Lung microvascular endothelial cell (primary cell): ENCODE measurements around the gene TBX1. TPM values are rescaled to one million over a fixed set of nuclear protein-coding genes. Genes with fewer than 3 reads are reported as not detected.
A peak's percentile ranks its signal among the peaks of the same experiment; 100 is the strongest.
"Not testable (repeated sequence)": the region's sequence is repeated elsewhere in the genome, so short reads cannot be mapped to it uniquely, and the experiment has no call there.

Experiments
- DNase-seq, 2 donors: peaks; one replicate each; pipeline versions ENCODE4 v3.0.0 to v3.0.0-alpha.2; 2010; ENCODE audit warnings: low read depth in 2 of 2
- total RNA-seq: library from RNA; depleted of rRNA; stranded (reverse); fragments of >200 nt; gene quantifications from 2 replicates; pipeline ENCODE4 v1.2.1, GENCODE V29; 2014

Gene TBX1
- total RNA-seq, 1 donor from 2014 or later, result 74.2 TPM

GRCh38 chr22:19723232-19723982 is 37.2 kb upstream of the TBX1 start, which contains the start of gene GP1BB:
TSS of gene GP1BB (plus strand) at chr22:19723539. CDS start at chr22:19723570, 31 bp downstream.
- DNase-seq, result peak; percentile 41 to 90

DNA sequence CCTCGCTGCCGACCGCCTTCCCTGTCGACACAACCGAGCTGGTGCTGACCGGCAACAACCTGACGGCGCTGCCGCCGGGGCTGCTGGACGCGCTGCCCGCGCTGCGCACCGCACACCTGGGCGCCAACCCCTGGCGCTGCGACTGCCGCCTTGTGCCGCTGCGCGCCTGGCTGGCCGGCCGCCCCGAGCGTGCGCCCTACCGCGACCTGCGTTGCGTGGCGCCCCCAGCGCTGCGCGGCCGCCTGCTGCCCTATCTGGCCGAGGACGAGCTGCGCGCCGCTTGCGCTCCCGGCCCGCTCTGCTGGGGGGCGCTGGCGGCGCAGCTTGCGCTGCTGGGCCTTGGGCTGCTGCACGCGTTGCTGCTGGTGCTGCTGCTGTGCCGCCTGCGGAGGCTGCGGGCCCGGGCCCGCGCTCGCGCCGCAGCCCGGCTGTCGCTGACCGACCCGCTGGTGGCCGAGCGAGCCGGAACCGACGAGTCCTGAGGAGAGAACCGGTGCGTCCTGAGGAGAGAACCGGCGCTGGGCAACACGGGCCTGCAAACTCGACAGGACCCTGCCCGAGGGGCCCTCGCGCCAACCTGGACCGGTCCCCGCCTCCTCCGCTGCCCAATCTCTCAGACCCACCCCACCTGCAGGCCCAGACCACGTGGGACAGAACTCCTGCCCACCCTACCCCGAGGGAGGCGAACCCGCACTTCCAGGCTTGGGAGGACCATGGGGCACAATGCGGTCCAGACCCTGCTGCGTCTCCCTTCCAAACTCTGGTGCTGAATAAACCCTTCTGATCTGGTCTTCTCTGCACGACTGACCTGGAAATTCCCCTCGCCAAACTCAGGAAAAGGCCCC is 36.4 kb upstream of the TBX1 start:
- DNase-seq, result peak; percentile 73 to 86

DNA sequence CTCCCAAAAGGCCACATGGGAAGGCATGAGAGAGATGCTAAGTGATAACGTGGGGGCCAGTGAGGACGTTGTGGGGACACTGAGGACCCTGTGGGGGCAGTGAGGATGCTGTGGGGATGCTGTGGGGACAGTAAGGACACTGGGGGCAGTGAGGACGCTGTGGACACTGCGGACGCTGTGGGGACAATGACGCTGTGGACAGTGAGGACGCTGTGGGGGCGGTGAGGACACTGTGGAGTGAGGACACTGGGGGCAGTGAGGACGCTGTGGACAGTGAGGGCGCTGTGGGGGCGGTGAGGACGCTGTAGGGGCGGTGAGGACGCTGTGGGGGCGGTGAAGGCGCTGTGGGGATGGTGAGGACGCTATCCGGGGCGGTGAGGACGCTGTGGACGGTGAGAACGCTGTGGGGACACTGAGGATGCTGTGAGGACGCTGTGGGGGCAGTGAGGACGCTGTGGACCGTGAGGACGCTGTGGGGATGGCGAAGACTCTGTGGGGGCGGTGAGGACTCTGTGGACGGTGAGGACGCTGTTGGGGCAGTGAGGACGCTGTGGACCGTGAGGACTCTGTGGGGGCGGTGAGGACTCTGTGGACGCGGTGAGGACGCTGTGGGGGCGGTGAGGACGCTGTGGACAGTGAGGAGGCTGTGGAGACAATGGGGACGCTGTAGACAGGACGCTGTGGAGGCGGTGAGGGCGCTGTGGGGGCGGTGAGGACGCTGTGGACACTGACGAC is 35.5 kb upstream of the TBX1 start:
- DNase-seq, result no peak

GRCh38 chr22:19726064-19726788 is 34.4 kb upstream of the TBX1 start:
- DNase-seq, result not testable (repeated sequence)

DNA sequence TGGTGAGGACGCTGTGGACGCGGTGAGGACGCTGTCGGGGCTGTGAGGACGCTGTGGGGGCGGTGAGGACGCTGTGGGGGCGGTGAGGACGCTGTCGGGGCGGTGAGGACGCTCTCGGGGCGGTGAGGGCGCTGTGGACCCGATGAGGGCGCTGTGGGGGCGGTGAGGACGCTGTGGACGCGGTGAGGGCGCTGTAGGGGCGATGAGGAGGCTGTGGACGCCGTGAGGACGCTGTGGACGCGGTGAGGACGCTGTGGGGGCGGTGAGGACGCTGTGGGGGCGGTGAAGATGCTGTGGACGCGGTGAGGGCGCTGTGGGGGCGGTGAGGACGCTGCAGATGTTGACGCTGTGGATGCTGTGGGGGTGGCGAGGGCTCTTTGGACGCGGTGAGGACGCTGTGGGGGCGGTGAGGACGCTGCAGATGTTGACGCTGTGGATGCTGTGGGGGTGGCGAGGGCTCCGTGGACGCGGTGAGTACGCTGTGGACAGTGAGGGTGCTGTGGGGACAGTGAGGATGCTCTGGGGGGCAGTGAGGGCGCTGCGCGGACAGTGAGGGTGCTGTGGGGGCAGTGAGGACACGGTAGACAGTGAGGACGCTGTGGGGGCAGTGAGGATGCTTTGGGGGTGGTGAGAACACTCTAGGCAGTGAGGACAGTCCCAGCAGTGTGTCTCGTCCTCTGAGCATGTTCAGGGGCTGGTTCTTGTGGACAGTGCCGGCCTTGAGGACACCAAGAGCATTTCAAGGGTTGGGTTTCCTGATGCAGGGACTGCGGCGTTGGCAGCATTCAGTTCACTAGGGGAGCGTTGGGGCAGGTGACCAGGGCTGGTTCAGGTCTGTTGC is 33.0 kb upstream of the TBX1 start:
- no peak for DNase-seq

DNA sequence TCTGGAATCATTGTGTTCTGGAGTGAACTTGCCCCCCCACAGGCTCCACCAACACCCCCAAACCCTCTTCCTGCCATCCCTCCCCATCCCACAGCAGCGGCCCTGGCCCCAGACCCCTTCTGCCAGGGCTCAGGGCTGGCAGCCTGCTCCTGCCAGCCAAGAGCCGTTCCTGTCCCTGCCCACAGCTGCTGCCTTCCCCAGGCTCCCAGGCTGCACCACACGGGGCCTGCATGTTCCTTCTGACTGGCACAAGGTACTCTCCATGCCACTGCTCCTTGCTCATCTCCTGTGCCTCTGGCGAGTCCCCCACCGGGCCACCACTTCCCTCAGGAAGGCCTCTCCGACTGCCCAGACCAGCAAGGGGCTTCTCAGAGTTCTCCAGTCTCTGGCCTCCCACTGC is 32.3 kb upstream of the TBX1 start:
- no peak for DNase-seq

DNA sequence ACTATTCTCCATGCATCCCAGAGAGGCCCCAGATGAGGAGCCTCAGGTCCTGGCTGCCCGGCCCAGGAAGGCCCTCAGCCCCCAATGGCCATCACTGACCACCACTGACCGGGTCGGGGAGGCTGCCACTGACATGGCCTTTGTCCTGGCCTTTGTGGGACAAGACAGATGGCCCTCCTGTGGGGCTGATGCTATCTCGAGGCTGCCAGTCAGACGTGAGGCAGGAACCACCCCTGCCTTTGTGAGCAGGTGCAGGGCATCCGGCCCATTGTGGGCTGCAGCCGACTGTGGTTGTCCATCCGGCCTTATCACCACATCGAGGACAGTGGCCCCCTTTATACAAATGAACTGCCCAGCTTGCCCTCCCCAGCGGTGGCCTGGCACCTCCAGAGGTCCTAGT is 31.7 kb upstream of the TBX1 start:
- DNase-seq, result no peak

- no peak for DNase-seq
These were observed 31.1 kb upstream of the TBX1 start for GRCh38 chr22:19729507-19729906.

GRCh38 chr22:19730198-19730597 is 30.4 kb upstream of the TBX1 start:
- DNase-seq, result no peak

- peak; percentile 72 to 87 for DNase-seq
These were observed 29.8 kb upstream of the TBX1 start for GRCh38 chr22:19730655-19731360.

GRCh38 chr22:19731361-19732135 is 29.0 kb upstream of the TBX1 start:
- DNase-seq, result no peak

DNA sequence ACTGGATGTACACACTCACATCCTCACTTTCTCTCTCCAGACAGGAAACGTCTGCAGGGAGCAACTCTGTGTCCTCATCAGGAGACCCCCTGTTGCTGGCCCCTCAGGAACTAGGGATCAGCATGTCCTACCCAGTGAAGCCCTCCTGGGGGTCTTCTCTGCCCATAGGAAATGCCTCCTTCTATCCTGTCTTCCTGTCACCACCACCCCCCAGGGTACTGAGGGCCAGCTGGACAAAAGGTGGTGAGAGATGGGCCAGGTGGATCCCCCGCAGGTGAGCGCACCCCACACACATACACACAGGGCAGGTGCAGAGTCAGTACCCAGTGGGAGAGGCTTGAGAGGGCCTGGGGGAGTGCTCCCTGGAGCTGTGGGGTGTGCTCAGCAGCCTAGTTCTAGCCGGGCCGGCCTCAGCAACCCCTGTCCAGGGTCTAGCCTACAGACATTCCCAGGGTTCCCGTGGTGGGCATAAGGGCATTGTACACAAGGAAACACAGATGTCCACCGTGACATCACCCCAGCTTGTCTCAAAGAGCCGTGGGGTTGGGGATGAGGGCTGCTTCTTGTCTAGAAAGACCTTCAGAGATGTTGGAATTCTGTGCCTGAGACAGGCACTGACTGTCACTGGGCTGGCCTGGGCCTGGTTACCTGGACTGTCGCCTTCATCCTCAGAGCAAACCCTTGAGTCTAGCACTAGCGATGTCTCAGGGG is 28.0 kb upstream of the TBX1 start:
- no peak for DNase-seq

- DNase-seq, result no peak
These were observed 26.8 kb upstream of the TBX1 start for GRCh38 chr22:19733755-19734154.

- DNase-seq, result no peak
These were observed 26.4 kb upstream of the TBX1 start for GRCh38 chr22:19734163-19734562.

DNA sequence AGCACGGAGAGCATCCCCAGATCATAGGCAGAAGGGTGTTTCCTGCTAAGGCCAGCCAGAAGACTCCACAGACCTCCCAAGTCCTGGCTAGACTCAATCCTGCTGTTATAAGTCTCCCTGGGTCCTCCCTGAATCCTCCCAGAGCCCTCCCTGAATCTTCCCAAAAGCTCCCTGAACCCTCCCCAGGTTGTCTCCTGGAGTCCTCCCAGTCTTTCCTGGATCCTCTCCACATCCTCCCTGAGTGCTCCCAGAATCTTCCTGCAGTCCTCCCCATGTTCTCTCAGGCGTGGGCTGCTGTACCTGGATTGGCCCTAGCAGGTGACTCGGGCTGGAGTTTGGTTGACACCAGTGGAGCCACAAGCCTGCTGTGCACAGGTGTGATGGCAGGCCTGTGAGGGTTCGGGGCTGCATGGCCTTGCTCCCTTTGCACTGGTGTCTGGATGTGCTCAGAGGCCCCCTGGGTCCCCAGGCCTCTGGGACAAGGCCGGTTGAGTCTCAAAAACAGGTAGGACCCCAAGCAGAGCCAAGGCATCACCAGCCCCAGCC is 25.7 kb upstream of the TBX1 start:
- DNase-seq, result no peak

DNA sequence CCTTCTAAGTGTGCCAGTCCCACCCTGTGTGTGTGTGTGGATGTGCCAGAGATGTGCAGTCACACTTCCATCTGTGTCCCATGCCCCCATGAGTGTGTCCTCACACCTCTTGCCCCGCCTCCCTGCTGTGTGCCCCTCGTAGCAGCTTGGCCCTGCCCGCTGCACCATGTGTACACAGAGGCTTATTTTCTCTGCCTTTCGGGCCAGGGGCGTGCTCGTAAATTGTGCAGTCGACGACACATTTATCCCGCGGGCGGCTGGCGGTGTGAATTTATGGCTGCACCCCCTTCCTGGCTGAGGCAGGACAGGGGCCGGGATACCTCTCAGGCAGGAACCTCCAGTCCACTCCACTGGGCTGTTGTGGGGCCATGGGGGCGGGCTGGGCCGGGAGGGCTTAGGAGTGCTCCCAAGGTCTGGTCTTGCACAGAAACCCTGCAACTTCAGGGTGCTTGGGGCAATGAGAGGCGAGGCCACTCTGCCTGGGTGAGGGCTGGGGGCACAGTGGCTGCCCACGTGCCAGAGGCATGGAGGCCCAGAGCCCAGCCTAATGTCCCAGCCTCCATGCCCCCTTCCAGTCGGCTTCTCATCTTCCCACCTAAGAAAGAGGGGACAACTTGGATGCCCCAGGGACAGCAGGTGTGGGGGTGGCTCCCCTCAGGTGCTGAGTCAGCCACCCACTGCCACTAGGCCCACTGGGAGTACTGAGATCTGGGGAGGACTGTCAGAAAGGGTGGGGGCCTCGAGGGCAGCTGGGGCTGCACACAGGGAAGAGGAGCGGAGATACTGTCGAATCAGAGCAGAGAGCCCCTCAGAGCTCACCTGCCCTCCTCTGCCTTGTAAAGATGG is 24.7 kb upstream of the TBX1 start:
- no peak for DNase-seq
